Renal cortical epithelial cell (primary cell): ENCODE data around the gene ID1. TPM values are rescaled to one million over a fixed set of nuclear protein-coding genes. Genes with fewer than 3 reads are reported as not detected.
"Not testable (repeated sequence)": the region's sequence is repeated elsewhere in the genome, so short reads cannot be mapped to it uniquely, and the experiment has no call there.

Experiments used
- DNase-seq: peaks from one replicate; pipeline ENCODE4 v3.0.0-alpha.2; 2011; ENCODE audit warnings: low read depth
- total RNA-seq: library from RNA; depleted of rRNA; stranded (reverse); fragments of >200 nt; gene quantifications from 2 replicates; pipeline ENCODE4 v1.2.3, GENCODE V29; 2014

The ID1 gene
- total RNA-seq, 1 donor from 2014 or later, result 251 TPM

GRCh38 chr20:31638317-31638716 lies 33.2 kb downstream of the ID1 start:
- no peak for DNase-seq

- no peak for DNase-seq
Observed at GRCh38 chr20:31638816-31639215, 33.7 kb downstream of the ID1 start.

GRCh38 chr20:31640259-31640658 lies 35.2 kb downstream of the ID1 start:
- DNase-seq, result no peak

- DNase-seq, result no peak
Observed at GRCh38 chr20:31641391-31641790, 36.3 kb downstream of the ID1 start.

- DNase-seq, result no peak
Observed at GRCh38 chr20:31642837-31643236, 37.7 kb downstream of the ID1 start.

GRCh38 chr20:31643522-31643921 lies 38.4 kb downstream of the ID1 start:
- DNase-seq, result no peak

- DNase-seq, result no peak
Observed at GRCh38 chr20:31644701-31645100, 39.6 kb downstream of the ID1 start.

GRCh38 chr20:31648104-31648503 lies 43.0 kb downstream of the ID1 start:
- DNase-seq, result not testable (repeated sequence)

- DNase-seq, result no peak
Observed at GRCh38 chr20:31652917-31653396, 47.9 kb downstream of the ID1 start.

- no peak for DNase-seq
Observed at GRCh38 chr20:31653561-31653960, 48.5 kb downstream of the ID1 start.

- DNase-seq, result no peak
Observed at GRCh38 chr20:31654534-31654933, 49.4 kb downstream of the ID1 start.

Other genes with a start within 250 kb of the ID1 start
- gene DEFB118, start 236.7 kb upstream of the ID1 start, total RNA-seq, result not detected in 2 replicates
- gene DEFB119, start 214.7 kb upstream of the ID1 start, total RNA-seq, result not detected in 2 replicates
- not detected in 2 replicates for gene DEFB121, start 199.1 kb upstream of the ID1 start, total RNA-seq
- gene DEFB123, start 164.7 kb upstream of the ID1 start, total RNA-seq, result not detected in 2 replicates
- gene DEFB124, start 130.2 kb upstream of the ID1 start, total RNA-seq, result not detected in 2 replicates
- gene REM1, start 130.0 kb upstream of the ID1 start, total RNA-seq, result not detected in 2 replicates
- gene HM13, start 90.8 kb upstream of the ID1 start, total RNA-seq, result 64.6 and 150 TPM in 2 replicates
- gene COX4I2, start 32.6 kb downstream of the ID1 start, total RNA-seq, result not detected in 2 replicates
- 182 and 222 TPM in 2 replicates for gene BCL2L1, start 117.6 kb downstream of the ID1 start, total RNA-seq
- 7.2 and 27.6 TPM in 2 replicates for gene TPX2, start 134.0 kb downstream of the ID1 start, total RNA-seq
- gene MYLK2, start 214.1 kb downstream of the ID1 start, total RNA-seq, result not detected in 2 replicates
- gene FOXS1, start 240.3 kb downstream of the ID1 start, total RNA-seq, result 0.30 TPM in 1 of 2 replicates, not detected in the other